ENCODE data around the gene ZNF205. TPM values are rescaled to one million over a fixed set of nuclear protein-coding genes. Genes with fewer than 3 reads are reported as not detected.

ZNF205 gene
- total RNA-seq, 1 experiment from 2014 or later = 17.0 TPM

DNA sequence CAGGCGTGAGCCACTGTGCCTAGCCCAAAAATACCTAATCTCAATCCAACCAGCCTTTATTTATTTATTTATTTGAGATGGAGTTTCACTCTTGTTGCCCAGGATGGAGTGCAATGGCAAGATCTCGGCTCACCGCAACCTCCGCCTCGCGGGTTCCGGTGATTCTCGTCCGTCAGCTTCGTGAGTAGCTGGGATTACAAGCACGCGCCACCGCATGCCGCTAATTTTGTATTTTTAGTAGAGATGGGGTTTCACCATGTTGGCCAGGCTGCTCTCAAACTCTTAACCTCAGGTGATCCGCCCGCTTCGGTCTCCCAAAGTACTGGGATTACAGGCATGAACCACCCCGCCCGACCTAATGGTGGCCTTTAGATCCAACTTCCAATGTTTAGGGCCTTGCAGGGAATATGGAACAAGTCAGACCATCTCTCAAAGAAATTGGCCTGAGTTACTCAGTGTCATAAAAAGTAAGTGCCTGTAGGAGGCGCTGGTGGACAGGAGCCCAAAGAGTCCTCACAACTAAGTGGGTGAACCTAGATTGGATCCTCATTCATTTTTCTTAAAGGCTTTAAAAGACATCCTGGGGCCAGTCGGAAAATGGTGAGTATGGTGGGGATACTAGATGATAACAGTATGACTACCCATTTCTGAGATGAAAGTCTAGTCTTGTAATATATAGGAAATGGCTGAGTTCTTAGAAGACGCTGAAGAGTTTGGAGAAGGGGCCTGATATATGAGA is 17.9 kb upstream of the ZNF205 start:
- Histone ChIP-seq H3K27ac (ENCODE audit: low read depth, low read length) (no peak overlapping the region), H3K9me3 (ENCODE audit: control insufficient read depth in 1 of 2, insufficient read depth in 1 of 2, low read depth in 1 of 2, low read length in 2 of 2) (no peaks in the 10 kb centered on the region), H3K9me2 (ENCODE audit: insufficient read depth) (no peaks in the 10 kb centered on the region), H3K9ac (ENCODE audit: low read length) (no peak overlapping the region), H4K20me1 (ENCODE audit: insufficient read depth) (no peaks in the 10 kb centered on the region), H3K27me3 (ENCODE audit: insufficient read depth, low read length) (no peaks in the 10 kb centered on the region), H3K79me2 (ENCODE audit: insufficient read depth, low read length) (no peaks in the 10 kb centered on the region), H2AFZ (ENCODE audit: low read depth, low read length, poor library complexity, severe bottlenecking) (no peak overlapping the region), H3K4me3 (replicated peaks in 1 of 2; ENCODE audit: low read depth in 1 of 2, low read length in 2 of 2) (no peak overlapping the region), H3K4me1 (ENCODE audit: control insufficient read depth in 1 of 2, insufficient read depth in 2 of 2, low read length in 2 of 2) (peaks cover under 1 to 8% of the 10 kb centered on the region in 2 experiments; a peak in 3 of 4 replicates), H3K36me3 (ENCODE audit: control insufficient read depth in 1 of 2, insufficient read depth in 2 of 2, low read length in 2 of 2) (no peaks in the 10 kb centered on the region), H3K4me2 (ENCODE audit: low read length) (no peak overlapping the region)
- TF ChIP-seq RAD21 (IDR thresholded peaks at IDR 0.05; ENCODE audit: low read depth) (peak; percentile 62), ZBTB33 (IDR thresholded peaks at IDR 0.05; ENCODE audit: extremely low read depth, insufficient replicate concordance, low read length) (no peak), SIN3A (IDR thresholded peaks at IDR 0.05; ENCODE audit: low read depth) (no peak), ZNF274 (IDR thresholded peaks at IDR 0.05; ENCODE audit: low read depth, low read length) (no peak), TCF7L2 (IDR thresholded peaks at IDR 0.05; ENCODE audit: borderline replicate concordance, extremely low read depth, insufficient read depth, insufficient read length) (no peak), ATF3 (IDR thresholded peaks at IDR 0.05) (no peak), SRF (IDR thresholded peaks at IDR 0.05; ENCODE audit: low read depth) (no peak), ELF1 (IDR thresholded peaks at IDR 0.05; ENCODE audit: borderline replicate concordance, low read depth) (no peak)
- TF ChIP-seq, protein P1, sequence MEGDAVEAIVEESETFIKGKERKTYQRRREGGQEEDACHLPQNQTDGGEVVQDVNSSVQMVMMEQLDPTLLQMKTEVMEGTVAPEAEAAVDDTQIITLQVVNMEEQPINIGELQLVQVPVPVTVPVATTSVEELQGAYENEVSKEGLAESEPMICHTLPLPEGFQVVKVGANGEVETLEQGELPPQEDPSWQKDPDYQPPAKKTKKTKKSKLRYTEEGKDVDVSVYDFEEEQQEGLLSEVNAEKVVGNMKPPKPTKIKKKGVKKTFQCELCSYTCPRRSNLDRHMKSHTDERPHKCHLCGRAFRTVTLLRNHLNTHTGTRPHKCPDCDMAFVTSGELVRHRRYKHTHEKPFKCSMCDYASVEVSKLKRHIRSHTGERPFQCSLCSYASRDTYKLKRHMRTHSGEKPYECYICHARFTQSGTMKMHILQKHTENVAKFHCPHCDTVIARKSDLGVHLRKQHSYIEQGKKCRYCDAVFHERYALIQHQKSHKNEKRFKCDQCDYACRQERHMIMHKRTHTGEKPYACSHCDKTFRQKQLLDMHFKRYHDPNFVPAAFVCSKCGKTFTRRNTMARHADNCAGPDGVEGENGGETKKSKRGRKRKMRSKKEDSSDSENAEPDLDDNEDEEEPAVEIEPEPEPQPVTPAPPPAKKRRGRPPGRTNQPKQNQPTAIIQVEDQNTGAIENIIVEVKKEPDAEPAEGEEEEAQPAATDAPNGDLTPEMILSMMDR (IDR thresholded peaks at IDR 0.05 in 2 of 3, conservative IDR thresholded peaks at IDR 0.05 in 1 of 3; ENCODE audit: borderline replicate concordance in 1 of 3, insufficient read depth in 1 of 3, low read depth in 2 of 3, low read length in 2 of 3) = peak; percentile 55 to 85 (median 80); a peak in 5 of 6 replicates
- TF ChIP-seq, protein P2, sequence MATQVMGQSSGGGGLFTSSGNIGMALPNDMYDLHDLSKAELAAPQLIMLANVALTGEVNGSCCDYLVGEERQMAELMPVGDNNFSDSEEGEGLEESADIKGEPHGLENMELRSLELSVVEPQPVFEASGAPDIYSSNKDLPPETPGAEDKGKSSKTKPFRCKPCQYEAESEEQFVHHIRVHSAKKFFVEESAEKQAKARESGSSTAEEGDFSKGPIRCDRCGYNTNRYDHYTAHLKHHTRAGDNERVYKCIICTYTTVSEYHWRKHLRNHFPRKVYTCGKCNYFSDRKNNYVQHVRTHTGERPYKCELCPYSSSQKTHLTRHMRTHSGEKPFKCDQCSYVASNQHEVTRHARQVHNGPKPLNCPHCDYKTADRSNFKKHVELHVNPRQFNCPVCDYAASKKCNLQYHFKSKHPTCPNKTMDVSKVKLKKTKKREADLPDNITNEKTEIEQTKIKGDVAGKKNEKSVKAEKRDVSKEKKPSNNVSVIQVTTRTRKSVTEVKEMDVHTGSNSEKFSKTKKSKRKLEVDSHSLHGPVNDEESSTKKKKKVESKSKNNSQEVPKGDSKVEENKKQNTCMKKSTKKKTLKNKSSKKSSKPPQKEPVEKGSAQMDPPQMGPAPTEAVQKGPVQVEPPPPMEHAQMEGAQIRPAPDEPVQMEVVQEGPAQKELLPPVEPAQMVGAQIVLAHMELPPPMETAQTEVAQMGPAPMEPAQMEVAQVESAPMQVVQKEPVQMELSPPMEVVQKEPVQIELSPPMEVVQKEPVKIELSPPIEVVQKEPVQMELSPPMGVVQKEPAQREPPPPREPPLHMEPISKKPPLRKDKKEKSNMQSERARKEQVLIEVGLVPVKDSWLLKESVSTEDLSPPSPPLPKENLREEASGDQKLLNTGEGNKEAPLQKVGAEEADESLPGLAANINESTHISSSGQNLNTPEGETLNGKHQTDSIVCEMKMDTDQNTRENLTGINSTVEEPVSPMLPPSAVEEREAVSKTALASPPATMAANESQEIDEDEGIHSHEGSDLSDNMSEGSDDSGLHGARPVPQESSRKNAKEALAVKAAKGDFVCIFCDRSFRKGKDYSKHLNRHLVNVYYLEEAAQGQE (IDR thresholded peaks at IDR 0.05; ENCODE audit: low read depth) = no peak
- RAD21 ChIA-PET (ENCODE audit: low non-redundant PET in 1 of 2, low total read pairs in 2 of 2, uncharacterized antibody in 2 of 2, unreplicated experiment in 2 of 2) = no interaction called here
- CTCF ChIA-PET = interaction anchor here (1.1 to 1.6 kb wide), 4 partner anchors 14 to 40 kb away, joined by 3 read pairs; partner anchors contain the start of gene ZNF213
- BruUV-seq (replicated peaks) = no TSS peak
- ATAC-seq = peak; percentile 70
- POLR2A ChIA-PET = no interaction called here
- intact Hi-C loops (cut with micrococcal nuclease) = loop anchor here (2.0 kb wide), 1 partner anchor 78 kb away; no protein-coding TSS in a partner anchor
- peak; percentile 47 for DNase-seq (ENCODE audit: low read depth, low spot score)
